Ishikawa (cell line): ENCODE results near the gene SORCS3.

Experiments
- CREB1 ChIP-seq: IDR thresholded peaks from 2 replicates; pipeline ENCODE4 v1.6.1; 2012; ENCODE audit warnings: low read depth
- EGR1 ChIP-seq: IDR thresholded peaks from 2 replicates; pipeline ENCODE4 v1.6.1; 2012
- TCF12 ChIP-seq: IDR thresholded peaks from 2 replicates; pipeline ENCODE4 v1.6.1; 2012; ENCODE audit warnings: low read depth
- TEAD4 ChIP-seq: IDR thresholded peaks from 2 replicates; pipeline ENCODE4 v1.6.1; 2012
- ZBTB7A ChIP-seq: IDR thresholded peaks from 2 replicates; pipeline ENCODE4 v1.6.1; 2012; ENCODE audit warnings: low read depth
- TF ChIP-seq, protein P1 (sequence below): IDR thresholded peaks from 2 replicates; pipeline ENCODE4 v1.6.1; 2012; ENCODE audit warnings: low read depth, mild to moderate bottlenecking
- TF ChIP-seq, protein P2 (sequence below): IDR thresholded peaks from 2 replicates; pipeline ENCODE4 v1.6.1; 2012

DNA sequence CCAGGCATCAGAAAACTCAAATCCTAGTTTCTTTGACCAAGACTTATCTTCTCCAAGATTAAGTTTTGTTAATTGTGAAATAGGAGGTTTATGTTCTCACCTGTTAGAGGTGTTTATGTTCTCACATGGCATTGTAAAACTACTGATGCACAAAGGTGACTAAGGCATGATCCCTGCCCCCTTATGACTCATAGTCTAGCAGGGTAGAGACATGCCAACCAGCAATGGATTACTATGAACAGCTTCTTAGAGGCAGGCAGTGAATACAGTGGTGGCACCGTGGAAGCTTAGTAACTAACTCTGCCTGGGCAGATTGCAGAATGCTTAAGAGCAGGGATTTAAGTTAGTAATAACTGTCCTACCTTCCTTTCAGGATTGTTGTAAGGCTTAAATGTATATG is 400.9 kb downstream of the SORCS3 start:
- no peak for TF ChIP-seq TEAD4
- TF ChIP-seq, protein P1, sequence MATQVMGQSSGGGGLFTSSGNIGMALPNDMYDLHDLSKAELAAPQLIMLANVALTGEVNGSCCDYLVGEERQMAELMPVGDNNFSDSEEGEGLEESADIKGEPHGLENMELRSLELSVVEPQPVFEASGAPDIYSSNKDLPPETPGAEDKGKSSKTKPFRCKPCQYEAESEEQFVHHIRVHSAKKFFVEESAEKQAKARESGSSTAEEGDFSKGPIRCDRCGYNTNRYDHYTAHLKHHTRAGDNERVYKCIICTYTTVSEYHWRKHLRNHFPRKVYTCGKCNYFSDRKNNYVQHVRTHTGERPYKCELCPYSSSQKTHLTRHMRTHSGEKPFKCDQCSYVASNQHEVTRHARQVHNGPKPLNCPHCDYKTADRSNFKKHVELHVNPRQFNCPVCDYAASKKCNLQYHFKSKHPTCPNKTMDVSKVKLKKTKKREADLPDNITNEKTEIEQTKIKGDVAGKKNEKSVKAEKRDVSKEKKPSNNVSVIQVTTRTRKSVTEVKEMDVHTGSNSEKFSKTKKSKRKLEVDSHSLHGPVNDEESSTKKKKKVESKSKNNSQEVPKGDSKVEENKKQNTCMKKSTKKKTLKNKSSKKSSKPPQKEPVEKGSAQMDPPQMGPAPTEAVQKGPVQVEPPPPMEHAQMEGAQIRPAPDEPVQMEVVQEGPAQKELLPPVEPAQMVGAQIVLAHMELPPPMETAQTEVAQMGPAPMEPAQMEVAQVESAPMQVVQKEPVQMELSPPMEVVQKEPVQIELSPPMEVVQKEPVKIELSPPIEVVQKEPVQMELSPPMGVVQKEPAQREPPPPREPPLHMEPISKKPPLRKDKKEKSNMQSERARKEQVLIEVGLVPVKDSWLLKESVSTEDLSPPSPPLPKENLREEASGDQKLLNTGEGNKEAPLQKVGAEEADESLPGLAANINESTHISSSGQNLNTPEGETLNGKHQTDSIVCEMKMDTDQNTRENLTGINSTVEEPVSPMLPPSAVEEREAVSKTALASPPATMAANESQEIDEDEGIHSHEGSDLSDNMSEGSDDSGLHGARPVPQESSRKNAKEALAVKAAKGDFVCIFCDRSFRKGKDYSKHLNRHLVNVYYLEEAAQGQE: no peak
- no peak for TF ChIP-seq EGR1
- TF ChIP-seq CREB1: no peak
- TF ChIP-seq TCF12: no peak
- TF ChIP-seq, protein P2, sequence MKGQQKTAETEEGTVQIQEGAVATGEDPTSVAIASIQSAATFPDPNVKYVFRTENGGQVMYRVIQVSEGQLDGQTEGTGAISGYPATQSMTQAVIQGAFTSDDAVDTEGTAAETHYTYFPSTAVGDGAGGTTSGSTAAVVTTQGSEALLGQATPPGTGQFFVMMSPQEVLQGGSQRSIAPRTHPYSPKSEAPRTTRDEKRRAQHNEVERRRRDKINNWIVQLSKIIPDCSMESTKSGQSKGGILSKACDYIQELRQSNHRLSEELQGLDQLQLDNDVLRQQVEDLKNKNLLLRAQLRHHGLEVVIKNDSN: no peak
- TF ChIP-seq ZBTB7A: no peak
